GM18873 (cell line): ENCODE data around the gene SPRED2.
A peak's percentile ranks its signal among the peaks of the same experiment; 100 is the strongest.

Source experiments
- ATAC-seq: cut with Tn5 transposase; IDR thresholded peaks from one replicate; pipeline ENCODE4 v1.9.1; 2021; ENCODE audit warnings: mild to moderate bottlenecking, moderate library complexity, moderate number of reproducible peaks; ENCODE audit not compliant: unreplicated experiment, low FRiP score

The SPRED2 gene, protein sequence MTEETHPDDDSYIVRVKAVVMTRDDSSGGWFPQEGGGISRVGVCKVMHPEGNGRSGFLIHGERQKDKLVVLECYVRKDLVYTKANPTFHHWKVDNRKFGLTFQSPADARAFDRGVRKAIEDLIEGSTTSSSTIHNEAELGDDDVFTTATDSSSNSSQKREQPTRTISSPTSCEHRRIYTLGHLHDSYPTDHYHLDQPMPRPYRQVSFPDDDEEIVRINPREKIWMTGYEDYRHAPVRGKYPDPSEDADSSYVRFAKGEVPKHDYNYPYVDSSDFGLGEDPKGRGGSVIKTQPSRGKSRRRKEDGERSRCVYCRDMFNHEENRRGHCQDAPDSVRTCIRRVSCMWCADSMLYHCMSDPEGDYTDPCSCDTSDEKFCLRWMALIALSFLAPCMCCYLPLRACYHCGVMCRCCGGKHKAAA

DNA sequence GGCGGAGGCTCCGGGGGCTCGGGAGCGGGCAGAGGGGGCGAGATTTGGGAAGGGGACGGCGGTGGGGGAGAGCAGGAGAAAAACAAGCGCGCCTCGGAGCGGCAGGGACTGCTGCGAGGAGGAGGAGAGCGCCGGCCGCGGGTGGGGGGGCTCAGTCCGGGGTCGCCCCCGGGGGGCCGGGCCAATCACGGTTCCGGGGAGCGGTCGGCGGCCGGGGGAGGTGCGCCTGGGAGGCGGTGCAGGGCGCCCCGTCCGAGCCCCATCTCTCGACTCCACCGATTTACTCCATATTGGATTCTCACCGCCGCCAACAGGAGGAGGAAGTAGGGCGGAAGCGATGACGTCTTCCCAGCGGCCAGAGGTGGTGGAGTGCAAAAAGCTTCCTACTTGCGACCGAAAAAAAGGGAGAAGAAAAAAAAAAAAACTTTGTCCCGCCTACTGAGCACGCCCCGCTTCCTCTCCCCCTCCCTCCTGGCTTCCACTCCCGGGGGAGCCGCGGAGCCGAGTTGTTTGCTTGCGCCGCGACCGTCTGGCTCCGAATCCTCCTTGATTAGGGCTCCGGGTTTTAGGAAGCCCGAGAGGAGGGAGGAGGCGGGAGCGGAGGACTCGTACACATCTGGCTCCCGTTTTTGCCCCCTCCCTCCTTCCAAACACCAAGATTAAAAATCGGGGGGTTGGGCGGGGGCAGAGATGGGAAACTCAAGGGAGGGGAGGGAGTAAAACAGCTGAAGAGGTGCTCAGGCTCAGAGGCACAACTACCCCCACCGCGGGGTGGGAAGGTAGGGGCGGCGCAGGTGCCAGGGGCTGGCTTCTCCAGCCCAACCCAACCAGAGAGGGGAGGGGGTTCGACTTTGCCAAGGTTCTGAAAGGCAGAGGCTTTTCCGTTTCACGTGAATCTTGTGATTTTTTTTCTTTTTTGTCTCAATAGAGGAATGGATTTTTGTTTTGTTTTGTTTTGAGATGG, at the start of gene SPRED2:
SPRED2 (minus strand) TSS at position 373 of the 964 bp plus-strand sequence. CDS start 612 bp downstream, outside the sequence.
- peak; percentile 31 for ATAC-seq

DNA sequence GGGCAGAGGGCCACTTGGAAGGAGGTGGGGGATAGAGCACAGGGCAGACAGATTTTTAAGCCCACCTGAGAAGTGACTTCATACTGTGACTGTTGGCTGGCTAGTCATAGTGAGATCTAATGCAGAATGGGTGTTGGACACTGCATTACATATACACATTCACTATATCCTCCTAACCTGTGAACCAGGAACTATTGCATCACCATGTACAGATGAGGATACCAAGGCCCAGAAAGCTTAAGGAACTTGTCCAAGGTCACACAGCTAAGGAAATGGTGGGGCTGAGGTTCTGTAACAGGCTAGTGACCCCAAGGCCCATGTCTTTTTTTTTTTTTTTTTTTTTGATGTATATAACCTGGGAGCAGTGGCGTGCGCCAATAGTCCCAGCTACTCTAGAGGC, 49.6 kb upstream of the SPRED2 start:
- no peak for ATAC-seq

GRCh38 chr2:65479524-65479923, 47.1 kb upstream of the SPRED2 start:
- ATAC-seq: no peak

DNA sequence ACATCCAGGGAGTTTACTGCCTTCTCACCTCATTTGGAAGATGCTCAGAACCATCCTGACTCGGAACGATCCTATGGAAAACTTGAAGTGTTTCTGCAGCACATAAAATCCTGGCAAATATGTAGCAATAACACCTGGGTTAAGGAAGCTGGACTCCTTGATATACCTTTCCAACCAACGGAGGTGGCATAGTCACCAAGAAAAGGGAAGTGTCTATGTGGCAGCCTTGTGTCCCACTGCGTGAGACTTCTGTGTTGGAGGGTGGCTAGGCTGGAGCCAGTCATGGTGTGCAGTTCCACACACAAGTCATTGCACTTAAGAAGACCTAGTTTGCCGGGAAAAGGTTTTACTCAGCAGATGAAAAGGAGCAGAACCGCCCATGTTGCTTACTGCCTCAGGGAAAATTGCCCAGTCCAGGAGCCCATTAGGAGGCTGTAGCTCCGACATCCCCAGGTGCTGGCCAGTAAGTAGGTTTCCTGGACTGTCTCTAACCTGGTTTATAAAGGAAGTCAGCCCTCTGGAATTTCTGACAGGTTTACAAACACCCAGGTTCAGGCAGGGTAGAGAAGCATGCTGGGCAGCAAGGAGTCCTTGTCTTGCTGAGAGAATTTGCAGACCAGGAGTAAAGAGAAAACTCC, 46.2 kb upstream of the SPRED2 start:
- ATAC-seq: no peak

- no peak for ATAC-seq
Measured at GRCh38 chr2:65477590-65477989, 45.2 kb upstream of the SPRED2 start.

DNA sequence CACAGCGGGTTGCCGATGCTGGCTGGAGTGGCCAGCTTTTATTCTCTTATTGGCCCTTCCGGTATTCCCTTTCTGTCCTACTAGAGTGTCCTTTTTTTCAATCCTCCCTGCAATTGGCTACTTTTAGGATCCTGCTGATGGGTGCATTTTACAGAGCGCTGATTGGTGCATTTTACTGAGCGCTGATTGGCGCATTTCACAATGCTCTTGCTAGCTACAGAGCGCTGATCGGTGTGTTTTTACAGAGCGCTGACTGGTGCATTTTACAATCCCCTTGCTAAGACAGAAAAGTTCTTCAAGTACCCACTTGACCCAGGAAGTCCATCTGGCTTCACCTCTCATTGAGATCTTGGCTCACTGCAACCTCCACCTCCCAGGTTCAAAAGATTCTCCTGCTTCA, 44.4 kb upstream of the SPRED2 start:
- ATAC-seq: no peak

GRCh38 chr2:65475000-65475399, 42.6 kb upstream of the SPRED2 start:
- ATAC-seq: no peak

DNA sequence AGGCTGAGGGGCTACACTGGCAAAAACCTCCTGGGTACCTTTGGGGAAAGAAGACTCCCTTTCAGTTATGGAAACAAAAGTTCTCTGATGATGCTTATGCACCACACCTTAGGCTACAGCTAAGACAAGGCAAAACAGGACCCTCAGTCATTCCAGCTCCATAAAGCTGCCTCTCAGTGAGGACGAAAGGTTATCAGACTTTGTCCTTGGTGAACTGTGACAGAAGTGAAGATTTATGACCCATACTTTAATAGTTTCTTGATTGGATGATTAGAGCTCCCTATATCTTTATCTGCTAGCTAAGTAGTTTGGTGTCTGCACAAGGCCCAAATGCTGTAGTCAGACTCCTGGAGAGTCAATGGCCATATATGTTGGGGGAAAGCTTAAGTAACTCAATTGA, 40.6 kb upstream of the SPRED2 start:
- ATAC-seq: no peak

DNA sequence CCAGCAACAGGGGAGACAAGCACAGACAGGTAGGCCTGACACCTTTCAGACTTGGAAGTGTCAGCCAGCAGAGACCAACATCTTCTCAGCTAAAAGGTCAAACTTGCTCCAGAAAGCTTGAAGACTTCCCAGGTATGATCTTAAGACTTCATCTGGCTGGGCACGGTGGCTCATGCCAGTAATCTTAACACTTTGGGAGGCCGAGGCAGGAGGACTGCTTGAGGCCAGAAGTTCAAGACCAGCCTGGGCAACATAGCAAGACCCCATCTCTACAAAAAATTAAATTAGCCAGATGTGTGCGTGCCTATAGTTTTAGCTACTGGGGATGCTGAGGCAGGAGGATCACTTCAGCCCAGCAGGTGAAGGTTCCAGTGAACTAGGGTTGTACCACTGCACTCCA, 39.0 kb upstream of the SPRED2 start:
- ATAC-seq: no peak

DNA sequence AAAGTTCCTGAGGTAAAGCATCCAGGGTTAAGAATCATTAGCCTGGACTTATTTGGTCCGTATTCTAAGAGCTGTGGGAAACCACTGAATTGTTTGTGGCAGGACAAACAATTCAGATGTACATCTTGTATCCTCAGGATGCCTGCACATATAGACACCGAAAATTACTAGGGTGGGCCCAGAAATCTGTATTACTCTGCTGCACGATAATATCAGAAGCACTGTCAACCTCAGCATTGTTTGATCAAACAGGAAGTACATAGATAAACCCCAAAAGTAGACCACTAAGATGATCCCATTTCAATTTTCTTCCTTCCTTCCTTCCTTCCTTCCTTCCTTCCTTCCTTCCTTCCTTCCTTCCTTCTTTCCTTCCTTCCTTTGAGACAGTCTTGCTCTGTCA, 34.2 kb upstream of the SPRED2 start:
- ATAC-seq: no peak

GRCh38 chr2:65465857-65466256, 33.5 kb upstream of the SPRED2 start:
- no peak for ATAC-seq

GRCh38 chr2:65465124-65465523, 32.7 kb upstream of the SPRED2 start:
- ATAC-seq: no peak

DNA sequence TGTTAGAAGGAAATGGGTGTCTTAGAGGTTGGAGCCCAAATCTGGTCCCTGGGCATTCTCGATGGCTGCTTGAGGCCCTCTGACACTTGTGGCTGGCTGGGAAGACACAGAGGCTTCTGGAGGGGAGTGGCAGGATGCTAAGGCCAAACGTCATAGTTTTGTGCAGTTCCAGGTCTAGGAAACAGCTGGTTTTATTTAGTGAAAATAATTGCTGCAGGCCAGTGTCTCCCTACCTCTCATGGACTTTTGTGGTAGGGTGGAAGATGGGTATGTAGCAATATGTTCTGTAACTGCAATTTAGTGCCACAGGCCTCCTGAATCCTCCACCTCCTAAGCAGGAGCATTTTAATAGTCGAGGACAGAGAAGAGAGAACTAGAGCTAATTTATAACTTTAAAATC, 32.2 kb upstream of the SPRED2 start:
- no peak for ATAC-seq

GRCh38 chr2:65458999-65459398, 26.6 kb upstream of the SPRED2 start:
- ATAC-seq: no peak

GRCh38 chr2:65456886-65457285, 24.5 kb upstream of the SPRED2 start:
- ATAC-seq: no peak

GRCh38 chr2:65456064-65456463, 23.7 kb upstream of the SPRED2 start:
- no peak for ATAC-seq

DNA sequence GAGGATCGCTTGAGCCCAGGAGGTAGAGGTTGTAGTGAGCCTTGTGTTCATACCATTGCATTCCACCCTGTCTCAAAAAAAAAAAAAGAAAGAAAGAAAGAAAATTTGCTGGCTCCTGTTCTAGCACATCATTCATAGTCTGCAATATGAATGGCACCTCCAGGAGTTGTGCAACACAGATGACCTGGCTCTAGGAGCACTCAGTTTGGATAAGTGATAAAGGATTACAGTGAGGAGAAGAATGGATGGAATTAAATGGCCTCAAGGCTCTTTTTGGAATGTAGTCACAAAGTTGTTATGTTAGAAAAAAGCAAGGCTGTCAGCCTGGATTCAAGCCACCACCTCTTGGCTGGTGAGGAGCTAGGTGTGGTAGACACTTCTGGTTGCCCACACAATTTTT, 21.5 kb upstream of the SPRED2 start:
- no peak for ATAC-seq

GRCh38 chr2:65452150-65452895, 19.9 kb upstream of the SPRED2 start:
- ATAC-seq: no peak

DNA sequence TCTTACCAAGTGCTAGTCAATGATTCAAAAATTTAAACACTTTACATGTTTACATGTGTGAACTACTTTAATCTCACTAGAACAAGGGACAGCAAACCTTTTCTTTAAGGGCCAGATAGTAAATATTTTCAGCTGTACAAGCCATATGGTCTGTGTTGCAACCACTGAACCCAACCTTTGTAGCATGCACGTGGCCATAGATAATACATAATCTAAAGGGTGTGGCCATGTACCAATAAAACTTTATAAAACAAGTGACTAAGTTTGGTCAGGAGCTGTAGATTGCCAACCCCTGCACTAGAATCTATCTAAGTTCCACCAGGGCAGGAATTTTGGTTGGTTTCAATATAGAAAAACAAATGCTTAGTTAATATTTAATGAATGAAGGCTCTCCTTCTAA, 18.4 kb upstream of the SPRED2 start:
- no peak for ATAC-seq

GRCh38 chr2:65450393-65450792, 18.0 kb upstream of the SPRED2 start:
- no peak for ATAC-seq
